GM21576 (cell line): ENCODE data around the gene CHPT1.
A peak's percentile ranks its signal among the peaks of the same experiment; 100 is the strongest.

Experiments used
- ATAC-seq: cut with Tn5 transposase; IDR thresholded peaks from one replicate; pipeline ENCODE4 v1.9.1; 2021; ENCODE audit warnings: mild to moderate bottlenecking, moderate library complexity; ENCODE audit not compliant: unreplicated experiment

The CHPT1 gene

GRCh38 chr12:101761350-101761749 is 63.9 kb downstream of the CHPT1 start:
- ATAC-seq, result no peak

- ATAC-seq, result no peak
Observed at GRCh38 chr12:101761781-101762180, 64.3 kb downstream of the CHPT1 start.

- no peak for ATAC-seq
Observed at GRCh38 chr12:101763246-101763931, 65.9 kb downstream of the CHPT1 start.

GRCh38 chr12:101764051-101764792 is 66.8 kb downstream of the CHPT1 start:
- ATAC-seq, result no peak

- no peak for ATAC-seq
Observed at GRCh38 chr12:101767537-101767936, 70.1 kb downstream of the CHPT1 start.

GRCh38 chr12:101768781-101769180 is 71.3 kb downstream of the CHPT1 start:
- no peak for ATAC-seq

GRCh38 chr12:101769865-101770264 is 72.4 kb downstream of the CHPT1 start:
- no peak for ATAC-seq

GRCh38 chr12:101772012-101772775 is 74.8 kb downstream of the CHPT1 start:
- no peak for ATAC-seq

GRCh38 chr12:101773650-101774162 is 76.3 kb downstream of the CHPT1 start:
- peak; percentile 82 for ATAC-seq

GRCh38 chr12:101775816-101776215 is 78.4 kb downstream of the CHPT1 start:
- no peak for ATAC-seq

GRCh38 chr12:101777485-101777884 is 80.0 kb downstream of the CHPT1 start:
- ATAC-seq, result no peak

GRCh38 chr12:101777978-101778377 is 80.5 kb downstream of the CHPT1 start:
- no peak for ATAC-seq
